ENCODE data around the gene SURF1. TPM values are rescaled to one million over a fixed set of nuclear protein-coding genes. Genes with fewer than 3 reads are reported as not detected.
A peak's percentile ranks its signal among the peaks of the same experiment; 100 is the strongest.
"Not testable (repeated sequence)": the region's sequence is repeated elsewhere in the genome, so short reads cannot be mapped to it uniquely, and the experiment has no call there.

The SURF1 gene
- total and polyA plus RNA-seq, 9 of the 15 experiments (the other 6 are each of a cell fraction or from before 2014, with no cell fraction given), result 16.1 to 31.3 (median 20.9) TPM

DNA sequence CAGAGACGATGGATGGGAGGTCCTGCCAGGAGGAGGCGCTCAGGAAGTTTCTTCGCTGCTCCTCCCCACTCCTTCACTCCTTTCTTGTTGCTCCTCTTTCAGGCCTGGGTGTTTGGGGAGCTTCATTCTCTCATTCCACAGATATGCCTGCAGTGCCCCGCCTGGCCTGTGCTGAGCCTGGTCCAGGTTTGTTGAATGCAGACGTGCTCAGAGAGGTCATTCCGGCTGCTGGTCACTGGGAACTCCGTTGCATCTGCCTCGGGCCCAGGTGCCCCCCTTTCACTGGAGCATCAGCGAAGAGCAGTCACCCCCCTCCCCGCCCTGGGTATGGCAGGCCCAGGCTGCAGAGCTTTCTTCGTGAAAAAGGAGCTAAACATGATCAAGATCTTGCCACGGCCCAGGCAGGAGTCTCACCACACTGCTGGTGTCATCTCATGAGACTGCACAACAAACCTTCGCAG lies 35.8 kb downstream of the SURF1 start (continued):
- TF ChIP-seq, protein P1, sequence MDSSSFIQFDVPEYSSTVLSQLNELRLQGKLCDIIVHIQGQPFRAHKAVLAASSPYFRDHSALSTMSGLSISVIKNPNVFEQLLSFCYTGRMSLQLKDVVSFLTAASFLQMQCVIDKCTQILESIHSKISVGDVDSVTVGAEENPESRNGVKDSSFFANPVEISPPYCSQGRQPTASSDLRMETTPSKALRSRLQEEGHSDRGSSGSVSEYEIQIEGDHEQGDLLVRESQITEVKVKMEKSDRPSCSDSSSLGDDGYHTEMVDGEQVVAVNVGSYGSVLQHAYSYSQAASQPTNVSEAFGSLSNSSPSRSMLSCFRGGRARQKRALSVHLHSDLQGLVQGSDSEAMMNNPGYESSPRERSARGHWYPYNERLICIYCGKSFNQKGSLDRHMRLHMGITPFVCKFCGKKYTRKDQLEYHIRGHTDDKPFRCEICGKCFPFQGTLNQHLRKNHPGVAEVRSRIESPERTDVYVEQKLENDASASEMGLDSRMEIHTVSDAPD (CRISPR knock-in tag; IDR thresholded peaks at IDR 0.05), result no peak
- TF ChIP-seq MCM2 (IDR thresholded peaks at IDR 0.05; ENCODE audit: low read depth), result no peak
- TF ChIP-seq SMC3 (conservative IDR thresholded peaks at IDR 0.05; ENCODE audit: insufficient read depth, low read depth, low read length), result 0 out of 2 replicates have a peak, but pooled peaks have one; percentile 4
- TF ChIP-seq, protein P2, sequence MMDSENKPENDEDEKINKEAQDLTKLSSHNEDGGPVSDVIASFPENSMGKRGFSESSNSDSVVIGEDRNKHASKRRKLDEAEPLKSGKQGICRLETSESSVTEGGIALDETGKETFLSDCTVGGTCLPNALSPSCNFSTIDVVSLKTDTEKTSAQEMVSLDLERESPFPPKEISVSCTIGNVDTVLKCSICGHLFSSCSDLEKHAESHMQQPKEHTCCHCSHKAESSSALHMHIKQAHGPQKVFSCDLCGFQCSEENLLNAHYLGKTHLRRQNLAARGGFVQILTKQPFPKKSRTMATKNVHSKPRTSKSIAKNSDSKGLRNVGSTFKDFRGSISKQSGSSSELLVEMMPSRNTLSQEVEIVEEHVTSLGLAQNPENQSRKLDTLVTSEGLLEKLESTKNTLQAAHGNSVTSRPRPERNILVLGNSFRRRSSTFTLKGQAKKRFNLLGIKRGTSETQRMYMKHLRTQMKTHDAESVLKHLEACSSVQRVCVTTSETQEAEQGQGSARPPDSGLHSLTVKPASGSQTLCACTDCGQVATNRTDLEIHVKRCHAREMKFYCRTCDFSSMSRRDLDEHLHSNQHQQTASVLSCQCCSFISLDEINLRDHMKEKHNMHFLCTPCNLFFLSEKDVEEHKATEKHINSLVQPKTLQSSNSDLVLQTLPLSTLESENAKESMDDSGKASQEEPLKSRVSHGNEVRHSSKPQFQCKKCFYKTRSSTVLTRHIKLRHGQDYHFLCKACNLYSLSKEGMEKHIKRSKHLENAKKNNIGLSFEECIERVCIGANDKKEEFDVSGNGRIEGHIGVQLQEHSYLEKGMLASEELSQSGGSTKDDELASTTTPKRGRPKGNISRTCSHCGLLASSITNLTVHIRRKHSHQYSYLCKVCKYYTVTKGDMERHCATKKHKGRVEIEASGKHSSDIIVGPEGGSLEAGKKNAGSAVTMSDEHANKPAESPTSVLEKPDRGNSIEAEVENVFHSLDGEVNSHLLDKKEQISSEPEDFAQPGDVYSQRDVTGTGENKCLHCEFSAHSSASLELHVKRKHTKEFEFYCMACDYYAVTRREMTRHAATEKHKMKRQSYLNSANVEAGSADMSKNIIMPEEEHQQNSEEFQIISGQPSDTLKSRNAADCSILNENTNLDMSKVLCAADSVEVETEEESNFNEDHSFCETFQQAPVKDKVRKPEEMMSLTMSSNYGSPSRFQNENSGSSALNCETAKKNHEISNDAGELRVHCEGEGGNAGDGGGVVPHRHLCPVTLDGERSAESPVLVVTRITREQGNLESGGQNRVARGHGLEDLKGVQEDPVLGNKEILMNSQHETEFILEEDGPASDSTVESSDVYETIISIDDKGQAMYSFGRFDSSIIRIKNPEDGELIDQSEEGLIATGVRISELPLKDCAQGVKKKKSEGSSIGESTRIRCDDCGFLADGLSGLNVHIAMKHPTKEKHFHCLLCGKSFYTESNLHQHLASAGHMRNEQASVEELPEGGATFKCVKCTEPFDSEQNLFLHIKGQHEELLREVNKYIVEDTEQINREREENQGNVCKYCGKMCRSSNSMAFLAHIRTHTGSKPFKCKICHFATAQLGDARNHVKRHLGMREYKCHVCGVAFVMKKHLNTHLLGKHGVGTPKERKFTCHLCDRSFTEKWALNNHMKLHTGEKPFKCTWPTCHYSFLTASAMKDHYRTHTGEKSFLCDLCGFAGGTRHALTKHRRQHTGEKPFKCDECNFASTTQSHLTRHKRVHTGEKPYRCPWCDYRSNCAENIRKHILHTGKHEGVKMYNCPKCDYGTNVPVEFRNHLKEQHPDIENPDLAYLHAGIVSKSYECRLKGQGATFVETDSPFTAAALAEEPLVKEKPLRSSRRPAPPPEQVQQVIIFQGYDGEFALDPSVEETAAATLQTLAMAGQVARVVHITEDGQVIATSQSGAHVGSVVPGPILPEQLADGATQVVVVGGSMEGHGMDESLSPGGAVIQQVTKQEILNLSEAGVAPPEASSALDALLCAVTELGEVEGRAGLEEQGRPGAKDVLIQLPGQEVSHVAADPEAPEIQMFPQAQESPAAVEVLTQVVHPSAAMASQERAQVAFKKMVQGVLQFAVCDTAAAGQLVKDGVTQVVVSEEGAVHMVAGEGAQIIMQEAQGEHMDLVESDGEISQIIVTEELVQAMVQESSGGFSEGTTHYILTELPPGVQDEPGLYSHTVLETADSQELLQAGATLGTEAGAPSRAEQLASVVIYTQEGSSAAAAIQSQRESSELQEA (IDR thresholded peaks at IDR 0.05; ENCODE audit: low read depth), result no peak
- no peak for TF ChIP-seq TCF3 (CRISPR knock-in tag; IDR thresholded peaks at IDR 0.05)
- no peak for TF ChIP-seq ARHGAP35 (IDR thresholded peaks at IDR 0.05; ENCODE audit: partially characterized antibody)
- no peak for TF ChIP-seq NFIC (IDR thresholded peaks at IDR 0.05)
- TF ChIP-seq HNRNPL (IDR thresholded peaks at IDR 0.05; ENCODE audit: low read depth, low read length), result no peak
- no peak for TF ChIP-seq HSF4 (CRISPR knock-in tag; IDR thresholded peaks at IDR 0.05; ENCODE audit: borderline replicate concordance)
- no peak for TF ChIP-seq ZBTB17 (CRISPR knock-in tag; IDR thresholded peaks at IDR 0.05)
- TF ChIP-seq ZBTB1 (CRISPR knock-in tag; IDR thresholded peaks at IDR 0.05; ENCODE audit: borderline replicate concordance, low read depth), result no peak
- TF ChIP-seq HDGF (IDR thresholded peaks at IDR 0.05), result no peak
- no peak for TF ChIP-seq SETDB1 (IDR thresholded peaks at IDR 0.05; ENCODE audit: low read length)
- TF ChIP-seq ZSCAN29 (IDR thresholded peaks at IDR 0.05), result no peak
- no peak for TF ChIP-seq MAFK (IDR thresholded peaks at IDR 0.05; ENCODE audit: low read length)
- TF ChIP-seq ZKSCAN3 (CRISPR knock-in tag; IDR thresholded peaks at IDR 0.05), result no peak

DNA sequence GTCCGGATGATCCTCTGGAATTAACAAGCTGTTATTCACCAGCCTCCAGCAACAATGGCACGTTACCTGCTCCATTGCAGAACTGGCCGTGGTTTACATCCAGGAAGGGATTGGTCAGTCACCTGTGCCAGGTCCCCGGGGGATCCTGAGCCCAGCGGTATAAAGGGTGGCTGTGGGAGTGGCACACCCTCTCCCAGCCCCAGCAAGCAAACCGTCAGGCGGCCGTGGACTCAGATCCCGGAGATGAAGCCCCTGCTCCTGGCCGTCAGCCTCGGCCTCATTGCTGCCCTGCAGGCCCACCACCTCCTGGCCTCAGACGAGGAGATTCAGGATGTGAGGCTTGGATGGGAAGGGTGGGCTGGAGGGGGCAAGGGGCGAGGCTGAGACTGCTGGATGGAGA lies 38.7 kb downstream of the SURF1 start:
- ATAC-seq; H3K4me3 ChIP-seq; H3K4me1 ChIP-seq (replicated peaks in 1 of 2; ENCODE audit: control insufficient read depth in 2 of 2, insufficient read depth in 2 of 2, low read length in 2 of 2); H2AFZ ChIP-seq (ENCODE audit: low read depth, low read length); H3K4me2 ChIP-seq (ENCODE audit: insufficient read depth, low read length); H3K9ac ChIP-seq (ENCODE audit: insufficient read depth in 1 of 2, low read depth in 2 of 2, low read length in 2 of 2); intact Hi-C loops (cut with micrococcal nuclease); CTCF ChIA-PET (ENCODE audit: low intra/inter-chr PET ratio); H3K27me3 ChIP-seq (ENCODE audit: control insufficient read depth in 2 of 2, insufficient read depth in 2 of 2, low read length in 2 of 2); POLR2A ChIA-PET; H3K27ac ChIP-seq (ENCODE audit: extremely low read depth, low read depth, low read length); FAIRE-seq; H4K20me1 ChIP-seq (replicated peaks; ENCODE audit: control insufficient read depth, insufficient read depth, low read length); H3K9me1 ChIP-seq (ENCODE audit: control insufficient read depth, insufficient read depth, low read length); H3K36me3 ChIP-seq (ENCODE audit: control insufficient read depth, insufficient read depth, low read length); H3K79me2 ChIP-seq (ENCODE audit: control insufficient read depth, insufficient read depth, low read length); H3K9me3 ChIP-seq (replicated peaks; ENCODE audit: control insufficient read depth, insufficient read depth, low read depth, low read length); BruUV-seq (replicated peaks): not testable (repeated sequence)
- 0% methylated on average over 2 of the region's 13 CpGs for WGBS (ENCODE audit: insufficient coverage, low coverage, missing lambda C conversion rate)
- DNase-seq (ENCODE audit: extremely low read depth in 1 of 4, low spot score in 3 of 4), result peak in 1 of 4 experiments; percentile 3
- in situ Hi-C loops (cut with MboI), result loop anchor here (5.0 kb wide), 1 partner anchor 90 kb away; no protein-coding TSS in a partner anchor
